Activated naive CD8-positive, alpha-beta T cell (primary cell): ENCODE measurements around the gene ITGA4.

Experiments
- H3K27ac Mint-ChIP-seq: one replicate; pipeline ENCODE4 v1.8.0; 2021; ENCODE audit warnings: mixed read lengths
- H3K27me3 Mint-ChIP-seq: one replicate; pipeline ENCODE4 v1.8.0; 2021; ENCODE audit warnings: mixed read lengths
- H3K36me3 Mint-ChIP-seq: one replicate; pipeline ENCODE4 v1.8.0; 2021; ENCODE audit warnings: mixed read lengths
- H3K4me1 Mint-ChIP-seq: one replicate; pipeline ENCODE4 v1.8.0; 2021; ENCODE audit warnings: low read depth, mixed read lengths
- H3K4me3 Mint-ChIP-seq: one replicate; pipeline ENCODE4 v1.8.0; 2021; ENCODE audit warnings: mild to moderate bottlenecking, mixed read lengths
- H3K9me3 Mint-ChIP-seq: one replicate; pipeline ENCODE4 v1.8.0; 2021; ENCODE audit warnings: low read depth, mixed read lengths

Gene ITGA4

DNA sequence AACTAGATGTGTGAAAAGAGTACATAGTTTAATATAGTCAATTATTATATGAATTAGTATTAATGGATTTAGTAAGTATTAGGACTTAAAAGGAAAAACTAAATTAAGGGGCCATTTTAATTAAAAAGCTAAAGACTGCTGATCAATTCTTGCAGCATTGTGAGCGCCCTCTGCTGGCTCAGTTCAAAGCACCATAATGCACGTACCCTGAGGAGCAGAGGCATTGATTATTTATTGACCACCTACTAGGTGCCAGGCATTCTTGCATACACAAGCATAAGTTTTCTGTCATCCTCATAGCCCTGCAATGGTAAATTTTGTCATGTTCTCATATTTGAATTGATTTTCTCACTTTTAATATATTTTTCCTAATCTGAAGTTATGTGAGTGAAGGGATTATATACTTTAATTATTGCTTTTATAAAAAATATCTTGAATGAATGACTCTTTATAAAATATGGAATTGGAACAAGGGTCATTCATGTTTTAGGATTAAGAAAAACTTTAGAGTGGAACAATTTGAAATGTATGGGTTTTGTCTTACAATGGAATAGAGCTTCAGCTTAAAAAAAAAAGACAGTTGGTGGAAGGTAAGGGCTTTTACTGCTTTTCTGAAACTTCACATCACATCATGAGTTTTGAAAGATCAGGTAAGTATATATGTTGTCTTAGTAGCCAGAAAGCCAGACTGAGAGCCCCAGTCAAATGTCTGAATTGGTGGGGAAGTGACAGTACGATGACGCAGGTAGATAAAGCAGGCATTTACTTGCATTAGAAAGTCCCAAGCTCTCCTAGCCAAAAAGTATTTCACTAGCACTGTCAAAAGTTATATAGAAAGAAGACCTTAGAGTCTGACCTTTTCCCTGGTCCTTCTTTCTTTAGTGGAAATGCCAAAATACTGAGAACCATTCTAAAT, 9.7 kb downstream of the ITGA4 start:
- H3K9me3 Mint-ChIP-seq = peaks cover 3% of the 10 kb centered on the region
- H3K27ac Mint-ChIP-seq = peak overlapping the region; percentile 82
- peaks cover 25% of the 10 kb centered on the region for H3K36me3 Mint-ChIP-seq
- peaks cover 89% of the 10 kb centered on the region for H3K4me1 Mint-ChIP-seq
- H3K4me3 Mint-ChIP-seq = peak overlapping the region; percentile 48
- no peaks in the 10 kb centered on the region for H3K27me3 Mint-ChIP-seq

GRCh38 chr2:181467966-181468707, 11.0 kb downstream of the ITGA4 start:
- Mint-ChIP-seq H3K36me3 (peaks cover 28% of the 10 kb centered on the region), H3K27me3 (no peaks in the 10 kb centered on the region), H3K27ac (peak overlapping the region; percentile 82), H3K4me3 (peak overlapping the region; percentile 48), H3K4me1 (peaks cover 89% of the 10 kb centered on the region), H3K9me3 (peaks cover 3% of the 10 kb centered on the region)

- peaks cover 89% of the 10 kb centered on the region for H3K4me1 Mint-ChIP-seq
- H3K27me3 Mint-ChIP-seq = no peaks in the 10 kb centered on the region
- H3K27ac Mint-ChIP-seq = peak overlapping the region; percentile 82
- H3K4me3 Mint-ChIP-seq = peak overlapping the region; percentile 72
- H3K9me3 Mint-ChIP-seq = peaks cover 3% of the 10 kb centered on the region
- H3K36me3 Mint-ChIP-seq = peaks cover 27% of the 10 kb centered on the region
Measured at GRCh38 chr2:181468811-181469210, 11.6 kb downstream of the ITGA4 start.

DNA sequence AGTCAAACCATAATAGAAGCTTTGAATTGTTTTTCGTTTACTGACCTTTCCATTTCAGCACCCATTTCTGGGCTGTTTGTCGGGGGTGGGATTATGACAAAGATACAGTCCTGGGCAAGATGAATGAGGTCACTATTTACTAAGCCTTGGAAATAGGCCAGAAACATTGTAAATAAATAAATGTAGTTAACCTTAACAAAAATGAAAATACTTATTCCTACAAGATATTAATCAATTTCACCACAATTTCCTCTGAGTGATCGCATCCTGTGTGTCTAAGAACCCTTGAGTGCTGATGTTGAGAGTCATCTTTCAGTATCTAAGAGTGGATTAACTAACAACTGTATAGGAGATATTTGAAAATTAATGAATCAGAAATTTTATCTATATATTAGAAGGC, 14.0 kb downstream of the ITGA4 start:
- peaks cover 3% of the 10 kb centered on the region for H3K9me3 Mint-ChIP-seq

DNA sequence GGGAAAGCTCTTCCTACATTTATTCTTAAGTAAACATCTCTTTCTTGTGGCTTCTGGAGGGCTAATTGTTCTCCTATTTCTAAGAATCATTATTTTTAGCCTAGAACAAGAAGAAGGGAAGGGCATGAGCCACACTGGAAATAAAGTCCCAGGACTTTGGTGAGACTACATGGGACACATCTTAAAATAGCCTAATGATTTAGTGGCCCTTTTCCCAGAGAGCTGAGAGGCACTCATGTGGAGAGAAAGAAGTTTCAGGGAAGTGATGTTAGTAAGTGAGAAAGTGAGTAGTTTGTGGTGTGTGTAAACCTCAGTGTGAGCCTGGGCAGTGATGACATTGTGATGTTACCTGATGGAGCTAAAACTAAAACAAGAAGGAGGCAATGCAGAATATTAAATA, 14.6 kb downstream of the ITGA4 start:
- peaks cover 34% of the 10 kb centered on the region for H3K36me3 Mint-ChIP-seq
- H3K4me1 Mint-ChIP-seq = peaks cover 74% of the 10 kb centered on the region
- peak overlapping the region; percentile 43 for H3K27ac Mint-ChIP-seq
- H3K27me3 Mint-ChIP-seq = no peaks in the 10 kb centered on the region
- peak overlapping the region; percentile 71 for H3K4me3 Mint-ChIP-seq
- peaks cover 3% of the 10 kb centered on the region for H3K9me3 Mint-ChIP-seq

More for the DNA sequence above, 14.0 kb downstream of the ITGA4 start:
- peak overlapping the region; percentile 81 for H3K27ac Mint-ChIP-seq
- no peaks in the 10 kb centered on the region for H3K27me3 Mint-ChIP-seq
- peak overlapping the region; percentile 71 for H3K4me3 Mint-ChIP-seq
- H3K4me1 Mint-ChIP-seq = peaks cover 78% of the 10 kb centered on the region
- peaks cover 29% of the 10 kb centered on the region for H3K36me3 Mint-ChIP-seq

- peak overlapping the region; percentile 59 for H3K4me3 Mint-ChIP-seq
- peaks cover 65% of the 10 kb centered on the region for H3K4me1 Mint-ChIP-seq
- H3K36me3 Mint-ChIP-seq = peaks cover 38% of the 10 kb centered on the region
- H3K9me3 Mint-ChIP-seq = peaks cover 3% of the 10 kb centered on the region
- H3K27ac Mint-ChIP-seq = peak overlapping the region; percentile 67
- H3K27me3 Mint-ChIP-seq = no peaks in the 10 kb centered on the region
Measured at GRCh38 chr2:181472990-181473389, 15.8 kb downstream of the ITGA4 start.

DNA sequence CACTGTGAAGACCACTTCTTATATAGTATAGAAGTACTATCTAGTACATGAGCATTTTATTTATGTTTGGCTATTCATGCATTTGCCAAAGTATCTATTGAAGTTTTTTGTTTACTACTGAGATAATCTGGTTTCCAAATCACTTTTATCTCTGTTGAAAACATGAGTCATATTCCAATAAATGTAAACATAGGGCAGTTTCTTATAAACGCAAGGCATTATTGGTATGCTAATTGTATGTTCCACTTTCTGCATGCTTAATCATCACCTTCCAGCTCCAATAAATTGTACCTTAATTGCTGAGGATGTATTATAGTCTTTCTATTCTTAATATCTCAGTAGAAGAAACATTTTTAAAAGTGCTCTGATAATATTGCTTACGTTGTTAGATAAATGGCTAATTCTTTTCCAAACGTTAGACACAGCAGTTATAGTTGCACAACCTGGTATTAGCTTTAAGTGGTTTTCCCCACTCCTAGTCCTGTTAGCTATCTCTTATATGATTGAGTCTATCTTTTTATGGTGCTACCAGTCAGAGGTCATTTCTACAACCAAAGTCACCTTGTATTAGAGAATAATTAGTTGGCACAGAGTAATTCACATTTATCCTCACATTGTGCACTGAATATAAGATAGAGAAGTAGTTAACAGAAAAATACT, 17.2 kb downstream of the ITGA4 start:
- Mint-ChIP-seq H3K4me1 (peaks cover 57% of the 10 kb centered on the region), H3K36me3 (peaks cover 40% of the 10 kb centered on the region), H3K27ac (peak overlapping the region; percentile 12), H3K4me3 (no peak overlapping the region), H3K9me3 (no peaks in the 10 kb centered on the region), H3K27me3 (no peaks in the 10 kb centered on the region)

DNA sequence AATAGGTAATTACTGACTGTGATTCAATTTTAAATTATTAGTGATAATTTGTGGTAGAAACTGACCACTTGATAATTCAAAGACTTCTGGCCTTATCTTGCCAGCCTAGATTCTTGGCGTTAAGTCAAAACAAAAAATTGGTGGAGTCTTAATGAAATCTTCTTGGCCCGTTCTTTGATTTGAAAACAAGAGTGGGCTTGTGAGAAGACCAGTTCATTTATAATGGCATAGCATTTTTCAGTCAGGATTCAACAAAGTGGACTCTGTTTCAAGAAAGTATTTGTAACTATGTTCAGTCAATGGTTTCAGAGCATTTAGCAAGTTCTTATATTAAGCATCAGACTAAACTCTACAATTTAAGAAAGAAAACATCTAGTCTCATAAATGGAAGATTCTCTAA, 26.0 kb downstream of the ITGA4 start:
- H3K4me3 Mint-ChIP-seq = no peak overlapping the region
- H3K9me3 Mint-ChIP-seq = no peaks in the 10 kb centered on the region
- no peaks in the 10 kb centered on the region for H3K27me3 Mint-ChIP-seq
- no peak overlapping the region for H3K27ac Mint-ChIP-seq
- peaks cover 7% of the 10 kb centered on the region for H3K4me1 Mint-ChIP-seq
- H3K36me3 Mint-ChIP-seq = peaks cover 25% of the 10 kb centered on the region

GRCh38 chr2:181483876-181484275, 26.7 kb downstream of the ITGA4 start:
- H3K4me3 Mint-ChIP-seq = no peak overlapping the region
- peaks cover 6% of the 10 kb centered on the region for H3K4me1 Mint-ChIP-seq
- no peaks in the 10 kb centered on the region for H3K9me3 Mint-ChIP-seq
- peaks cover 24% of the 10 kb centered on the region for H3K36me3 Mint-ChIP-seq
- H3K27ac Mint-ChIP-seq = peak overlapping the region; percentile 51
- H3K27me3 Mint-ChIP-seq = no peaks in the 10 kb centered on the region

DNA sequence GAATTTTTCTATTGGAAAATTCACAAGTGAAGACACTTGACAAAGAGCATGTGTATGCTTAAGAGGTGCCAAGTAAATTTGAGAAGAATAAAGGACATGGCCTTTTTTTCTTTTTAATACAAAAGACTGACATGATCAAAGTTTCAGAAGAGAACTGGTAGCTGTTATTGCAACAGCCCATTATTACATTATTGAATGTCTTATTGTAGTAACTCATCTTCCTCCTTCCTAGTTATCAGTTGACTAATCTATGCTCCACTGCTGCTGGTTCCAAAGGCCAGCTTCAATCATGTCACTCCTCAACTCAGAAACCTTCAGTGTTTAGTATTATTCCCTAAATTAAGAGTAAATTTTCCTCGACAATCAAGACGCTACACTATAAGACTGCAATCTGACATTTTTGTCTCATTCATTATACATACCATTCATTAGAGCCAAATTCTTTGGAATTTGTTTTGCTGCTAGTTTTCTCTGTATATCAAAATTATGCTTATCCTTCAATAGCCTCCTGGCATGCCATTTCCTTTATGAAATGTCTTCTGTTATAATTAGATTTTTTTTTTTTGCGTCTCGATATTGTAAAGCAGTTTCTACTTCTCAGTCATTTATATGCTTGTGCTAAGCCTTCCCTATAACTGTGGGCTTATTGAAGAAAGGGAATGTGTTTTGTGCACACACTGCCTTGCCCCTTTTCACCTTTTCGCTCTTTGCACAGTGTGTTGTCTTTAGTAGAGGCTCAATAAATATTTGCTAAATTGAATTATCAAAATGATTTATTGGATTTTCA, 27.9 kb downstream of the ITGA4 start:
- Mint-ChIP-seq H3K36me3 (peaks cover 22% of the 10 kb centered on the region), H3K4me1 (peaks cover 8% of the 10 kb centered on the region), H3K27me3 (no peaks in the 10 kb centered on the region), H3K4me3 (no peak overlapping the region), H3K9me3 (no peaks in the 10 kb centered on the region), H3K27ac (peak overlapping the region; percentile 42)

GRCh38 chr2:181485638-181485946, 28.4 kb downstream of the ITGA4 start:
- peaks cover 20% of the 10 kb centered on the region for H3K36me3 Mint-ChIP-seq
- H3K4me1 Mint-ChIP-seq = peaks cover 8% of the 10 kb centered on the region
- no peak overlapping the region for H3K4me3 Mint-ChIP-seq
- no peaks in the 10 kb centered on the region for H3K9me3 Mint-ChIP-seq
- no peaks in the 10 kb centered on the region for H3K27me3 Mint-ChIP-seq
- no peak overlapping the region for H3K27ac Mint-ChIP-seq

GRCh38 chr2:181499231-181499630, 42.0 kb downstream of the ITGA4 start:
- no peaks in the 10 kb centered on the region for H3K27me3 Mint-ChIP-seq
- peaks cover 16% of the 10 kb centered on the region for H3K36me3 Mint-ChIP-seq
- H3K9me3 Mint-ChIP-seq = no peaks in the 10 kb centered on the region
- H3K4me3 Mint-ChIP-seq = no peak overlapping the region
- H3K27ac Mint-ChIP-seq = no peak overlapping the region
- peaks cover 7% of the 10 kb centered on the region for H3K4me1 Mint-ChIP-seq

- Mint-ChIP-seq H3K4me3 (no peak overlapping the region), H3K9me3 (no peaks in the 10 kb centered on the region), H3K36me3 (peaks cover 14% of the 10 kb centered on the region), H3K27me3 (no peaks in the 10 kb centered on the region), H3K27ac (no peak overlapping the region), H3K4me1 (peaks cover 5% of the 10 kb centered on the region)
Measured at GRCh38 chr2:181500201-181500600, 43.0 kb downstream of the ITGA4 start.

DNA sequence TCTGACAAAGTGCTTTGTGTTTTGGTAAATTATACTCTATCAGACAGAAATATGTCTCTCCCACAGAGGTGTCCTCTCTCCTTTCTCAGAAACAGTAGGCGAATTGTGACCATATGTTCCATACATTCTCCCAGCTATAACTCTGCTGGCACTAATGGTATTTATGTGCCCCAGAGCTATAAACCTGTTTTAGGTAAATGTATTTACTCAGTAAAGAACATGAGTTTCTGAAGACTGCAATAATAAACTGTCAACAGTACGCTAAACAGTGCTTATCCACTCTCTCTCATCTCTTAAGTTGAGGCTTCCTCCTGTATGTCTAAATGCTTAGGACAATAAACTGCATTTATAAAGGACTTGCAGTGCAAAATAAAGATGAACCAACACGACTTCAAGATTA, 58.5 kb downstream of the ITGA4 start:
- Mint-ChIP-seq H3K9me3 (no peaks in the 10 kb centered on the region), H3K4me1 (peaks cover 60% of the 10 kb centered on the region), H3K27ac (peak overlapping the region; percentile 59)

More for the DNA sequence above, 58.5 kb downstream of the ITGA4 start:
- Mint-ChIP-seq H3K36me3 (peaks cover 43% of the 10 kb centered on the region), H3K27me3 (no peaks in the 10 kb centered on the region), H3K4me3 (no peak overlapping the region)
